CD4-positive, alpha-beta T cell treated with Interleukin-1 beta for 1 hour (primary cell): Measurements from ENCODE around the gene FRMPD2.
"Not testable (repeated sequence)": the region's sequence is repeated elsewhere in the genome, so short reads cannot be mapped to it uniquely, and the experiment has no call there.

ENCODE experiments used
- DNase-seq, 2 donors: peaks; one replicate each; pipeline ENCODE4 v3.0.0-alpha.2; 2020 to 2022

Gene FRMPD2

GRCh38 chr10:48287417-48288391 lies 13.2 kb upstream of the FRMPD2 start:
- no peak for DNase-seq

GRCh38 chr10:48286356-48286755 lies 11.9 kb upstream of the FRMPD2 start:
- DNase-seq = no peak

- DNase-seq = no peak
These were observed 11.2 kb upstream of the FRMPD2 start for GRCh38 chr10:48285710-48286109.

- DNase-seq = no peak
These were observed 10.3 kb upstream of the FRMPD2 start for GRCh38 chr10:48284811-48285210.

GRCh38 chr10:48284002-48284546 lies 9.6 kb upstream of the FRMPD2 start:
- DNase-seq = no peak

GRCh38 chr10:48282829-48283228 lies 8.3 kb upstream of the FRMPD2 start:
- DNase-seq = no peak

- DNase-seq = not testable (repeated sequence)
These were observed 7.2 kb upstream of the FRMPD2 start for GRCh38 chr10:48281697-48282096.

- DNase-seq = no peak
These were observed 4.7 kb upstream of the FRMPD2 start for GRCh38 chr10:48279081-48279751.

- DNase-seq = no peak
These were observed 2.6 kb upstream of the FRMPD2 start for GRCh38 chr10:48277093-48277492.

GRCh38 chr10:48273741-48274140 lies 755 bp downstream of the FRMPD2 start:
- DNase-seq = no peak

- DNase-seq = no peak
These were observed 1.8 kb downstream of the FRMPD2 start for GRCh38 chr10:48272682-48273081.

GRCh38 chr10:48271047-48271730 lies 3.3 kb downstream of the FRMPD2 start:
- DNase-seq = no peak

GRCh38 chr10:48266528-48266927 lies 8.0 kb downstream of the FRMPD2 start:
- DNase-seq = no peak

GRCh38 chr10:48258105-48258504 lies 16.4 kb downstream of the FRMPD2 start:
- DNase-seq = no peak

GRCh38 chr10:48257407-48257961 lies 17.0 kb downstream of the FRMPD2 start:
- no peak for DNase-seq

- no peak for DNase-seq
These were observed 18.8 kb downstream of the FRMPD2 start for GRCh38 chr10:48255722-48256121.

GRCh38 chr10:48254750-48255512 lies 19.6 kb downstream of the FRMPD2 start:
- DNase-seq = no peak

- DNase-seq = no peak
These were observed 20.4 kb downstream of the FRMPD2 start for GRCh38 chr10:48253970-48254657.

- no peak for DNase-seq
These were observed 22.2 kb downstream of the FRMPD2 start for GRCh38 chr10:48252354-48252650.

GRCh38 chr10:48251525-48252353 lies 22.8 kb downstream of the FRMPD2 start:
- DNase-seq = no peak

- DNase-seq = no peak
These were observed 23.4 kb downstream of the FRMPD2 start for GRCh38 chr10:48251152-48251524.
